Gastroesophageal sphincter (tissue), 4 donors: ENCODE results near the gene MLLT3. TPM values are rescaled to one million over a fixed set of nuclear protein-coding genes. Genes with fewer than 3 reads are reported as not detected.

Experiments
- ATAC-seq: fragments of 150-250 bp; one replicate; pipeline ENCODE4 v1.9.1; 2016; ENCODE audit warnings: mild to moderate bottlenecking, moderate library complexity
- H3K27ac ChIP-seq, 4 donors: fragments of 200-600 bp; sonication (generic) in 3 of 4; 1 replicate in 3 of 4; 2 replicates in 1 of 4; pipeline ENCODE4 v1.5.1; 2016 to 2019
- H3K27me3 ChIP-seq: fragments of 200-600 bp; sonication (generic); one replicate; pipeline ENCODE4 v1.5.1; 2019
- H3K36me3 ChIP-seq, 2 donors: fragments of 200-600 bp; sonication (generic); one replicate each; pipeline ENCODE4 v1.5.1; 2019; ENCODE audit warnings: control low read depth in 1 of 2
- H3K4me1 ChIP-seq, 3 donors: fragments of 200-600 bp; sonication (generic); 1 replicate in 2 of 3; 2 replicates in 1 of 3; pipeline ENCODE4 v1.5.1; 2016 to 2019; ENCODE audit warnings: control low read depth in 2 of 3
- H3K4me3 ChIP-seq, 2 donors: fragments of 200-600 bp; sonication (generic); one replicate each; pipeline ENCODE4 v1.5.1; 2019; ENCODE audit warnings: mild to moderate bottlenecking in 1 of 2, moderate library complexity in 1 of 2
- H3K9me3 ChIP-seq, 3 donors: fragments of 200-600 bp; sonication (generic); one replicate each; pipeline ENCODE4 v1.5.1; 2017 to 2019; ENCODE audit warnings: control low read depth in 2 of 3
- CTCF ChIP-seq, 4 experiments: fragments of 200-600 bp in 2 of 4; fragments of 450-650 bp in 2 of 4; sonication (generic) in 1 of 4; IDR thresholded peaks; one replicate each; pipeline ENCODE4 v1.5.1; 2017 to 2019; ENCODE audit warnings: antibody characterized with exemption in 4 of 4, mild to moderate bottlenecking in 2 of 4, moderate library complexity in 2 of 4
- EP300 ChIP-seq: sonication (generic); formaldehyde crosslinking; IDR thresholded peaks from one replicate; pipeline ENCODE4 v1.6.1; 2017; ENCODE audit warnings: antibody characterized with exemption, mild to moderate bottlenecking
- POLR2A ChIP-seq, 2 donors: fragments of 450-650 bp; IDR thresholded peaks; one replicate each; pipeline ENCODE4 v1.6.1; 2017; ENCODE audit warnings: antibody characterized with exemption in 2 of 2, mild to moderate bottlenecking in 2 of 2, moderate library complexity in 1 of 2
- POLR2AphosphoS5 ChIP-seq: sonication (generic); formaldehyde crosslinking; IDR thresholded peaks from one replicate; pipeline ENCODE4 v1.6.1; 2017; ENCODE audit warnings: antibody characterized with exemption
- WGBS, 2 donors: methylation state at CpG; one replicate each; pipeline ENCODE4 v1.1.5; 2018; ENCODE audit warnings: low coverage in 1 of 2; 5-methylcytosine and 5-hydroxymethylcytosine counted together
- total RNA-seq, 4 donors: library from RNA; depleted of rRNA; stranded (reverse); fragments of >200 nt; gene quantifications; one replicate each; pipeline ENCODE4 v1.1.0, GENCODE V29; 2016

MLLT3 gene
- total RNA-seq, 4 donors from 2014 or later = 21.2 to 37.2 (median 29.6) TPM

- 33 to 50% methylated on average over 2 of the region's 2 CpGs for WGBS, 2 donors
- Histone ChIP-seq H3K36me3 (no peaks in the 10 kb centered on the region), H3K27me3 (no peaks in the 10 kb centered on the region), H3K27ac (no peak overlapping the region), H3K4me1 (peaks cover 0 to 11% (median 0%) of the 10 kb centered on the region in 3 donors), H3K4me3 (no peak overlapping the region), H3K9me3 (no peaks in the 10 kb centered on the region)
- ATAC-seq = no peak
- no peak for TF ChIP-seq CTCF (IDR thresholded peaks at IDR 0.05)
- TF ChIP-seq EP300 = no peak
- no peak for TF ChIP-seq POLR2A (IDR thresholded peaks at IDR 0.05)
- TF ChIP-seq POLR2AphosphoS5 = no peak
Measured at GRCh38 chr9:20437476-20437875, 184.8 kb downstream of the MLLT3 start.

GRCh38 chr9:20436476-20437195 lies 185.7 kb downstream of the MLLT3 start:
- H3K9me3 ChIP-seq = no peaks in the 10 kb centered on the region
- no peak overlapping the region for H3K4me3 ChIP-seq
- H3K4me1 ChIP-seq = peaks cover 0 to 10% (median 0%) of the 10 kb centered on the region in 3 donors
- ATAC-seq = no peak
- TF ChIP-seq CTCF (IDR thresholded peaks at IDR 0.05) (no peak), POLR2AphosphoS5 (no peak), EP300 (no peak), POLR2A (IDR thresholded peaks at IDR 0.05) (no peak)
- no peak overlapping the region for H3K27ac ChIP-seq
- H3K36me3 ChIP-seq = no peaks in the 10 kb centered on the region
- WGBS, 2 donors = 75 to 88% methylated on average over 1 of the region's 1 CpG
- H3K27me3 ChIP-seq = no peaks in the 10 kb centered on the region

- 79% methylated on average over 1 of the region's 1 CpG; no CpG with 5 or more reads in 1 of the 2 donors for WGBS, 2 donors
- Histone ChIP-seq H3K9me3 (no peaks in the 10 kb centered on the region), H3K27ac (no peak overlapping the region), H3K4me1 (no peaks in the 10 kb centered on the region), H3K27me3 (no peaks in the 10 kb centered on the region), H3K36me3 (no peaks in the 10 kb centered on the region), H3K4me3 (no peak overlapping the region)
- ATAC-seq = no peak
- TF ChIP-seq POLR2AphosphoS5 (no peak), CTCF (IDR thresholded peaks at IDR 0.05) (no peak), EP300 (no peak), POLR2A (IDR thresholded peaks at IDR 0.05) (no peak)
Measured at GRCh38 chr9:20428976-20429375, 193.3 kb downstream of the MLLT3 start.

GRCh38 chr9:20427359-20427758 lies 194.9 kb downstream of the MLLT3 start:
- no peak overlapping the region for H3K27ac ChIP-seq
- 86 to 100% methylated on average over 1 of the region's 1 CpG for WGBS, 2 donors
- no peak for ATAC-seq
- TF ChIP-seq CTCF (IDR thresholded peaks at IDR 0.05) (no peak), POLR2A (IDR thresholded peaks at IDR 0.05) (no peak), EP300 (no peak), POLR2AphosphoS5 (no peak)
- H3K36me3 ChIP-seq = no peaks in the 10 kb centered on the region
- H3K4me1 ChIP-seq = no peaks in the 10 kb centered on the region
- no peaks in the 10 kb centered on the region for H3K27me3 ChIP-seq
- no peaks in the 10 kb centered on the region for H3K9me3 ChIP-seq
- no peak overlapping the region for H3K4me3 ChIP-seq

- H3K4me3 ChIP-seq = no peak overlapping the region
- ATAC-seq = no peak
- TF ChIP-seq POLR2AphosphoS5 (no peak), EP300 (no peak), CTCF (IDR thresholded peaks at IDR 0.05) (no peak), POLR2A (IDR thresholded peaks at IDR 0.05) (no peak)
- H3K4me1 ChIP-seq = no peaks in the 10 kb centered on the region
- H3K9me3 ChIP-seq = no peaks in the 10 kb centered on the region
- H3K27ac ChIP-seq = no peak overlapping the region
- H3K36me3 ChIP-seq = no peaks in the 10 kb centered on the region
- H3K27me3 ChIP-seq = no peaks in the 10 kb centered on the region
- WGBS, 2 donors = 91 to 92% methylated on average over 2 of the region's 2 CpGs
Measured at GRCh38 chr9:20426019-20426418, 196.3 kb downstream of the MLLT3 start.
